Mucosa of descending colon (tissue), 3 donors: ENCODE results near the gene COPS6. TPM values are rescaled to one million over a fixed set of nuclear protein-coding genes. Genes with fewer than 3 reads are reported as not detected.

Experiments used
- ATAC-seq: fragments of 200-7000 bp; cut with Tn5 transposase; one replicate; pipeline ENCODE4 v1.9.1; 2020; ENCODE audit warnings: mild to moderate bottlenecking, moderate library complexity
- DNase-seq, 3 donors: peaks; one replicate each; pipeline ENCODE4 v3.0.0-alpha.2; 2020
- H3K36me3 ChIP-seq: fragments of 200-600 bp; one replicate; pipeline ENCODE4 v1.8.0; 2021; ENCODE audit warnings: low read depth, mild to moderate bottlenecking
- H3K4me1 ChIP-seq: fragments of 200-600 bp; one replicate; pipeline ENCODE4 v1.8.0; 2021; ENCODE audit warnings: low read depth, mild to moderate bottlenecking
- H3K4me3 ChIP-seq: fragments of 200-600 bp; one replicate; pipeline ENCODE4 v1.8.0; 2021; ENCODE audit warnings: mild to moderate bottlenecking
- H3K9me3 ChIP-seq: fragments of 200-600 bp; one replicate; pipeline ENCODE4 v1.8.0; 2021; ENCODE audit warnings: mild to moderate bottlenecking
- intact Hi-C, 2 donors: fragments of 100-400 bp; cut with DNase I in 1 of 2; cut with micrococcal nuclease in 1 of 2; formaldehyde crosslinking; loops; one replicate each; pipeline versions ENCODE4 v1.11.0 to v1.11.1; 2022; cut with DNase I, micrococcal nuclease
- total RNA-seq, 3 donors: library from RNA; stranded (reverse); fragmentation: NEBNext Ultra II Directional in 2 of 3; extraction: Animal tissue kit (Norgen Biotek cat#: 25700) in 2 of 3; gene quantifications; one replicate each; pipeline versions ENCODE4 v1.2.1 to v1.2.4, GENCODE V29; 2021 to 2023
- TF ChIP-seq, protein P1 (sequence below): fragments of 200-600 bp; IDR thresholded peaks from one replicate; pipeline ENCODE4 v1.8.0; 2022; ENCODE audit warnings: antibody characterized with exemption, mild to moderate bottlenecking
- donor health status: DM: no; HTN: no; CAD: no; lungs with moderate emphysema.
- donor health status: DM: no; HTN: no; CAD: no.
- donor health status: DM: no; HTN: yes; CAD: no.

The COPS6 gene
- total RNA-seq, 3 donors from 2014 or later = 61.8 to 98.5 (median 76.1) TPM

DNA sequence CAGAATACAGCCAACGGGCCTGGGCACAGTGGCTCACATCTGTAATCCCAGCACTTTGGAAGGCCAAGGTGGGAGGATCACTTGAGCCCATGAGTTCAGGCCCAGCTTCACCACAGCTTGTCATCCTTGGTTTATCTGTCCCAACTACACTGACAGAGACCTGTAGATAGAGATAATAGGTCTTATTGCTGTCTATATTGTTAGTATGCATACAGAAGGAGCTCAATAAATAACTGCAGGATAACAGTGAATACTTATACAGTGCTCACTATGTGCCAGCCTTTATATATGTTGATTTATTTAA lies 31.9 kb downstream of the COPS6 start:
- Histone ChIP-seq H3K4me3 (no peak overlapping the region), H3K9me3 (no peaks in the 10 kb centered on the region), H3K4me1 (peaks cover 36% of the 10 kb centered on the region), H3K36me3 (no peaks in the 10 kb centered on the region)
- no peak for ATAC-seq
- no peak for DNase-seq
- TF ChIP-seq, protein P1, sequence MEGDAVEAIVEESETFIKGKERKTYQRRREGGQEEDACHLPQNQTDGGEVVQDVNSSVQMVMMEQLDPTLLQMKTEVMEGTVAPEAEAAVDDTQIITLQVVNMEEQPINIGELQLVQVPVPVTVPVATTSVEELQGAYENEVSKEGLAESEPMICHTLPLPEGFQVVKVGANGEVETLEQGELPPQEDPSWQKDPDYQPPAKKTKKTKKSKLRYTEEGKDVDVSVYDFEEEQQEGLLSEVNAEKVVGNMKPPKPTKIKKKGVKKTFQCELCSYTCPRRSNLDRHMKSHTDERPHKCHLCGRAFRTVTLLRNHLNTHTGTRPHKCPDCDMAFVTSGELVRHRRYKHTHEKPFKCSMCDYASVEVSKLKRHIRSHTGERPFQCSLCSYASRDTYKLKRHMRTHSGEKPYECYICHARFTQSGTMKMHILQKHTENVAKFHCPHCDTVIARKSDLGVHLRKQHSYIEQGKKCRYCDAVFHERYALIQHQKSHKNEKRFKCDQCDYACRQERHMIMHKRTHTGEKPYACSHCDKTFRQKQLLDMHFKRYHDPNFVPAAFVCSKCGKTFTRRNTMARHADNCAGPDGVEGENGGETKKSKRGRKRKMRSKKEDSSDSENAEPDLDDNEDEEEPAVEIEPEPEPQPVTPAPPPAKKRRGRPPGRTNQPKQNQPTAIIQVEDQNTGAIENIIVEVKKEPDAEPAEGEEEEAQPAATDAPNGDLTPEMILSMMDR = no peak
- intact Hi-C loops = no loop called here

- ATAC-seq (no peak), DNase-seq (peak in 1 of 3 donors; percentile 57)
- Histone ChIP-seq H3K4me3 (no peak overlapping the region), H3K9me3 (no peaks in the 10 kb centered on the region), H3K36me3 (no peaks in the 10 kb centered on the region), H3K4me1 (peaks cover 42% of the 10 kb centered on the region)
- intact Hi-C loops = no loop called here
- TF ChIP-seq, protein P1 = no peak
Measured at GRCh38 chr7:100122067-100122466, 33.3 kb downstream of the COPS6 start.

- no peaks in the 10 kb centered on the region for H3K36me3 ChIP-seq
- TF ChIP-seq, protein P1 = no peak
- peaks cover 42% of the 10 kb centered on the region for H3K4me1 ChIP-seq
- no peak overlapping the region for H3K4me3 ChIP-seq
- intact Hi-C loops = no loop called here
- H3K9me3 ChIP-seq = no peaks in the 10 kb centered on the region
- DNase-seq = no peak
- ATAC-seq = no peak
Measured at GRCh38 chr7:100122568-100122967, 33.8 kb downstream of the COPS6 start.

DNA sequence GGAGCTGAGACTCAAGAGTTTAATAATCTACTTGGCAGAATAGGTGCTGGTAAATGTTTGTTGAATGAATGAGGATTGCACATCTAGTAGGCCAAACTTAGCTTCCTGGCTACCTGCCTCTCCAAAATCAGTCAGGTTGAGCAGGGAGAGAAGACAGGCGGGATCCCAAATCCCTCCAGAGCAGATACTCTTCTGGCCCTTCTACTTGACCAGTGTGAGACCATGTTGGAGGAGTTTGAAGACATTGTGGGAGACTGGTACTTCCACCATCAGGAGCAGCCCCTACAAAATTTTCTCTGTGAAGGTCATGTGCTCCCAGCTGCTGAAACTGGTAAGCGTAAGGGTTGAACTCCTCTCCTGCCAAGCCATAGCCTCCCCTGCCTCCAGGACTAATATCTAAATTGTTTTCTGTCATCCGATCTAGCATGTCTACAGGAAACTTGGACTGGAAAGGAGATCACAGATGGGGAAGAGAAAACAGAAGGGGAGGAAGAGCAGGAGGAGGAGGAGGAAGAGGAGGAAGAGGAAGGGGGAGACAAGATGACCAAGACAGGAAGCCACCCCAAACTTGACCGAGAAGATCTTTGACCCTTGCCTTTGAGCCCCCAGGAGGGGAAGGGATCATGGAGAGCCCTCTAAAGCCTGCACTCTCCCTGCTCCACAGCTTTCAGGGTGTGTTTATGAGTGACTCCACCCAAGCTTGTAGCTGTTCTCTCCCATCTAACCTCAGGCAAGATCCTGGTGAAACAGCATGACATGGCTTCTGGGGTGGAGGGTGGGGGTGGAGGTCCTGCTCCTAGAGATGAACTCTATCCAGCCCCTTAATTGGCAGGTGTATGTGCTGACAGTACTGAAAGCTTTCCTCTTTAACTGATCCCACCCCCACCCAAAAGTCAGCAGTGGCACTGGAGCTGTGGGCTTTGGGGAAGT lies 35.8 kb downstream of the COPS6 start:
- Histone ChIP-seq H3K4me1 (peaks cover 41% of the 10 kb centered on the region), H3K36me3 (no peaks in the 10 kb centered on the region), H3K4me3 (no peak overlapping the region), H3K9me3 (no peaks in the 10 kb centered on the region)
- intact Hi-C loops = no loop called here
- TF ChIP-seq, protein P1 = no peak
- ATAC-seq (peak; percentile 45), DNase-seq (peak in 2 of 3 donors; percentile 53 to 69)

DNA sequence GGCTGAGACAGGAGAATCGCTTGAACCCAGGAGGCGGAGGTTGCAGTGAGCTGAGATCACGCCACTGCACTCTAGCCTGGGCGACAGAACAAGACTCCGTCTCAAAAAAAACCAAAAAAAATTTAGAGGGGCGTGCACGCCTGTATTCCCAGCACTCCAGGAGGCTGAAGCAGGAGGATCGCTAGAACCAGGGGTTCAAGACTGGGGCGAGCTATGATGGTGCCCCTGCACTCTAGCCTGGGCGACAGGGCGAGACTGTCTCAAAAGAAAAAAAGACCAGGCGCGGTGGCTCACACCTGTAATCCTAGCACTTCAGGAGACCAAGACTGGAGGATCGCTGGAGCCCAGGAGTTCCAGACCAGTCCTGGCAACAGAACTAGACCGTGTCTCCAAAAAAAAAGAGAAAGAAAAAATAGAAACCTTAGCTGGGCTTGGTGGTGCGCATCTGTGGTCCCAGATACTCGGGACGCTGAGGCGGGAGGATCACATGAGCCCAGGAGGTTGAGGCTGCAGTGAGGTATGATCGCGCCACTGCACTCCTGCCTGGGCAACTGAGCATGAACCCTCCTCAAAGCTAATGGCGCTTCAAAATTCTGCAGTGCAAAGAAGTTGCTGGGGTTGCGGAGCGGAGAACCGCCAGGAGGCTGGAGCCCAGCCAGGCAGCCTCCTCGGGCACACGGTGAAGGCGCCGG lies 37.6 kb downstream of the COPS6 start:
- Histone ChIP-seq H3K4me1 (peaks cover 41% of the 10 kb centered on the region), H3K4me3 (peak overlapping the region; percentile 90), H3K9me3 (no peaks in the 10 kb centered on the region), H3K36me3 (no peaks in the 10 kb centered on the region)
- intact Hi-C loops = no loop called here
- TF ChIP-seq, protein P1 = no peak
- ATAC-seq (peak; percentile 35), DNase-seq (peak in 1 of 3 donors; percentile 61)
